GM21737 (cell line): ENCODE results near the gene RGS7.
"Not testable (repeated sequence)": the region's sequence is repeated elsewhere in the genome, so short reads cannot be mapped to it uniquely, and the experiment has no call there.

Experiments
- ATAC-seq: cut with Tn5 transposase; IDR thresholded peaks from one replicate; pipeline ENCODE4 v1.9.1; 2021; ENCODE audit warnings: mild to moderate bottlenecking, moderate library complexity; ENCODE audit not compliant: unreplicated experiment

Gene RGS7

DNA sequence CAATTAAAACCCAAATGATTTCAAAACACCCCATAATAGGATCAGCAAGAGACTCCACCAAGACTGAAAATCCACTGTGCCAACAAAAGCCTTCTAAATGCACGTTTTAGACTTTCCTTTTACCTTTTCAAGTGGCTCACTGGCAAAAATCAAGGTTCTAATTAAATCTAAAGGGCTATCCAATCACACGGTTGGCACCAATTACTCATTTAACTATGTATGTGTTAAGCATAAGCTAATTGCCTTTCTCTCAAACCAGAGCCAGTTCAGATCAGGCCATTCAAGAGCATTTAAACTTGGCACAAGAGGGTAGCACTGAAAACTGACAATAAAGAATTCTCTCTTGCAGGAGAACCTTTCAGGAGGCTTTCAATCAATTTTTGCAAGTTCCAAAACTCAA is 139.5 kb downstream of the RGS7 start:
- ATAC-seq: no peak

DNA sequence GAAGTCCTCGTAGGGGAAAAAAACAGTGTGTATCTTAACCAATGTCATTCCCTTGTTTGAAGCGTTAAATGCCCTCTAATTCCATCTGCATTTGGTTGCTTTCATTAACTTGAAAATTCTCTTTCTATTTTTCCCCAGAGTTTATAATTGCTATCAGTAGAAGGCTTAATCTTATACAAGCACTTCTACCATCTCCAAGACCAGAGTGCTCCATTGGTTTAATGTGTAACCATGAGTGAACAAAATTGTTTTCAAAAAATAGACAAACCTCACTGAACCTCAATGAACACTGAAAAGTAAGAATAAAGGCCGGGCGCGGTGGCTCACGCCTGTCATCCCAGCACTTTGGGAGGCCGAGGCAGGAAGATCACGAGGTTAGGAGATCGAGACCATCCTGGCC is 141.3 kb downstream of the RGS7 start:
- no peak for ATAC-seq

DNA sequence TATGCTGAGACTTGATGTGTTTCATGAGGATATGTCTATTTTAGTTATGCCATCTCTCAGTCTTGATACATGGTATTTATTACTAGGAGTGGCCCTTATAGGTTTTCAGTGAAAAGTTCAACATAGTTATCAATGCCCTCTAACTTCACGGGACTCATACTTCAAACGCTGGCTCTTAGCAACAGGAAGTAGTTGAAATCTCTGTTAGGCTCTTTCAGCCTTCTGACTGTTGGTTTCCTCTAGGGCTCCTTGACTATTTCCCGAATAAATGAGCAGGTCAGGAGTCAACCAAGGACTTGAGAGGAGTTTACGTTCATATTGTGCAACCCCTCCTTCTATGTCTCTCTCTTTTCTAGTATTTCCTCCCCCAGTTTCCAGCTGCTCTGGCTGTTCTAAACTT is 141.8 kb downstream of the RGS7 start:
- ATAC-seq: no peak

GRCh38 chr1:241213139-241213538 is 143.9 kb downstream of the RGS7 start:
- ATAC-seq: no peak

DNA sequence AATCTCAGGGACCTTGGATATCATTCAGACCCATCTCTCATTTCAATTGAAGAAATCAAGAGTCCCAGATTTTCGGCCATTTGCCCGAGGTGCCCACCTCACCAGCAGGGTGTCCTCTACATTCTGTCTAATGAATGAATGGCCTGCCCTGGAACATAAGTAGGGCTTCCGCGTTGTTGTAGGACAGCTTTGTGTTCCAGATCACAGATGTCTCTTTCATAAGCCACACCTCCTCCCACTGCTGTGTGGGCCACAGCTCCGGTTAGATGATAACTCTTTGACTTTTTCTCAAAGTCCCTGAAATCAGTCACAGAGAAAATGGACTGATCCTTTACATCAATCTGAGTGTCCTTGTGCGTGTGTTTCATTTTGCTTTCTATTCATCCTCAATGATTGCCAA is 144.4 kb downstream of the RGS7 start:
- ATAC-seq: no peak

DNA sequence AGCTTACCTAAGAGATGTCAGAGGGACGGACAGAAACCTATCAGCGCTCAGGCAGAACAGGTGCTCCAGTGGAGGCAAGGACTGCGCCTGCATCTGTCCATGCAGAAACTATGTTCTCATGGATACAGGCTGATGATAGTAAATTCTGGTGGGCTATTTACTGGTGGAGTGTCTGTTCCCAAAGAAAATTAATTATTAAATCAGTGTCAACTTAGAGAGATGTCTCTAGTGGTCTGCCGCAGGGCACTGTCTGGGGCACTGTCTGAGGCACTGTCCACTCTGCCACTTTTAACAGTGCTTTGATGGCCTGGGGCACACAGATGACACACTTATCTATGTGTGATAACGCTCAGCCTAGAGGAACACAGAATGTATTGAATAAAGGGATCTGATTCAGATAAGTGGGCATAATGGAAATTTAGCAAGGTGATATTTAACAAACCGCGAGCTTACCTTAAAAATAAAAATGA is 148.1 kb downstream of the RGS7 start:
- no peak for ATAC-seq

- no peak for ATAC-seq
Observed at GRCh38 chr1:241203817-241204216, 153.2 kb downstream of the RGS7 start.

GRCh38 chr1:241202401-241202800 is 154.6 kb downstream of the RGS7 start:
- no peak for ATAC-seq

GRCh38 chr1:241186716-241187115 is 170.3 kb downstream of the RGS7 start:
- no peak for ATAC-seq

GRCh38 chr1:241181971-241182370 is 175.0 kb downstream of the RGS7 start:
- ATAC-seq: no peak

DNA sequence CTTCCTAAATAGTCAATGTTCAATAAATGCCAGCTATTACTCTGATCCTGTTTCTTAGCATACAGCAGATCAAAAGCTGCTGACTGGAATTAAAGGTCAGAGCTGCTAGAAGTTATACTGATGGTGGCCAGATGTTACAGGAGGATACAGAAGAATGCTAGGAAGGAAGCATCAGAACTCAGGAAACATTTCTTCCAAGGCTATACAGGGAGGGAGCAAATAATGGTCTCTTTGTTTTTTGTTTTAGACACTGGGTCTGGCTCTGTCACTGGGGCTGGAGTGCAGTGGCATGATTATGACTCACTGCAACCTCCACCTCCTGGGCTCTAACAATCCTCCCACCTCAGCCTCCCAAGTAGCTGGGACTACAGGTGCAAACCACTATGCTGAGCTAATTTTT is 175.5 kb downstream of the RGS7 start:
- no peak for ATAC-seq

- ATAC-seq: no peak
Observed at GRCh38 chr1:241180569-241180968, 176.4 kb downstream of the RGS7 start.

DNA sequence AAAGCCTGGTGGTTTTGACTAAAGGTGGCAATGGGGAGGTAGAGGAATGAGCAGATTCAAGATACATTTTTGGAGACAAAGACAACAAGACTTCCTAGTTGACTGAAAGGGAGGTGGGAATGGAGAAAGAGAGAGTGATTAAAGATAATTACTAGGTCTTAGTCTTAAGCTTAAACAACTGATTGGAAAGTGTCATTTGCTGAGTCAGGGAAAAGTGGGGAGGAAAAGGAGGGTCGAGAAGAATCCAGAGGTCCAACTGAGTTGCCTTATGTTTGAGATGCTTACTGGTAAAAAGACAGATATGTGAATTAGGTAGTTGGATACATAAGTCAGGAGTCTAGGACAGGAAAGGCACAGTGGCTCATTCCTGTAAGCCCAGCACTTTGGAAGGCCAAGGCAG is 179.3 kb downstream of the RGS7 start:
- ATAC-seq: no peak

- no peak for ATAC-seq
Observed at GRCh38 chr1:241172486-241172885, 184.5 kb downstream of the RGS7 start.

DNA sequence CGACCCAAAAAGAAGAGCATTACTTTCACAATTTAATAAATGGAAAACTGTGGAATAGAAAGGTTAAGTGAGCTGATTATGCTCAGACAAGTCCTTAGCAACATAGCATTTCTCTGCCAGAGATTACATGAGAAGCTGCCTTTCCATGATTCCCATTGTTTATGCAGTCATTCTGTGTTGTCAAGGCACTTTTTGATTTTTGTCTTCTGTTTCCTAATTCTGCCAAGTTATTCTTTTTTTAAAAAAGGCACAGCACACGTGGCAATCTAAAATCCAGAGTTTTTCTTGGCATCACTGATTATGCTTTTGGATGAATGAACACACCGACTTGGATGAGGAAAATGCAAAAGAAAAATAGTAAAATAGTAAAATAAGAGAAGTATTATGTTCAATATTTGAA is 185.0 kb downstream of the RGS7 start:
- ATAC-seq: no peak

DNA sequence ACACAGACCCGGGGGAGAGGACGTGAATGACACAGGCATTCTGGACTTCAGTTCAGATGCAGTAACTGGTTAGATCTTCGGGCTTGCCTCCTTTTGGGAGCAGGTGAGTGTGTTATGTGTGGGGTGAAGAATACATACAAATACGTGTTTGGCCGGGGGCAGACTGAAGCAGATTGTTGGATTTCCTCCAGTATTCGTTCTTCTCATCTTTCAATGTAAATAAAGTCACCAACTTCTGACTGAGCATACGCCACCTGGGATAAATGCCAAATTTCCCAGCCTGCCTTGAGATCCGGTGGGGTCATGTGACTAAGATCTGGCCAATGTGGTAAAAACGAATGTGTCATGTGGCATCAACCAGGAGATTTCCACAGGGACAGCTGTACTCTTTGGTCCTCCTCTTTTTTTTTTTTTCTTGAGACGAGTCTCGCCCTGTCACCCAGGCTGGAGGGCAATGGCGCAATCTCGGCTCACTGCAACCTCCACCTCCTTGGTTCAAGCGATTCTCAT is 189.8 kb downstream of the RGS7 start:
- no peak for ATAC-seq

- ATAC-seq: no peak
Observed at GRCh38 chr1:241166625-241167024, 190.4 kb downstream of the RGS7 start.

- ATAC-seq: not testable (repeated sequence)
Observed at GRCh38 chr1:241165256-241165655, 191.7 kb downstream of the RGS7 start.

- no peak for ATAC-seq
Observed at GRCh38 chr1:241163363-241163762, 193.6 kb downstream of the RGS7 start.

DNA sequence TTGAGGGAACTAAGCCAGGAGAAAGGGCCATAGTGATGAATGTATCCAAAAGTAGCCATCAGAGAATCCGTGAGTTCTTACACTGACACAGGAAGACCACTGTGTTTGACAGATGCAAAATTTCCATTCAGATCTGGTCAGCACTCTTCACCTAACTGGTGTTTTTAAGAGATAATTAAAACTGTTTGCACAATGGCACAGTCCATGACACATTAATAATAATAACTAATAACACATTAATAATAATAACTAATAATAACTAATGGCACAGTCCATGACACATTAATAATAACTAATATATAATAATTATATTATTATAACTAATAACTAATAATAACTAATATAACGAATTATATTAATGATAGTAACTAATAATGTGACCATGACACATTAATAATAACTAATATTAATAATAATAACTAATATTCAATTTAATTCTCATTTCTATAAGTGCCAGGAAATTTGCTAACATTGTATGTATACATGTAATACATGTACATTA is 195.8 kb downstream of the RGS7 start:
- ATAC-seq: no peak

- no peak for ATAC-seq
Observed at GRCh38 chr1:241157435-241157834, 199.6 kb downstream of the RGS7 start.

DNA sequence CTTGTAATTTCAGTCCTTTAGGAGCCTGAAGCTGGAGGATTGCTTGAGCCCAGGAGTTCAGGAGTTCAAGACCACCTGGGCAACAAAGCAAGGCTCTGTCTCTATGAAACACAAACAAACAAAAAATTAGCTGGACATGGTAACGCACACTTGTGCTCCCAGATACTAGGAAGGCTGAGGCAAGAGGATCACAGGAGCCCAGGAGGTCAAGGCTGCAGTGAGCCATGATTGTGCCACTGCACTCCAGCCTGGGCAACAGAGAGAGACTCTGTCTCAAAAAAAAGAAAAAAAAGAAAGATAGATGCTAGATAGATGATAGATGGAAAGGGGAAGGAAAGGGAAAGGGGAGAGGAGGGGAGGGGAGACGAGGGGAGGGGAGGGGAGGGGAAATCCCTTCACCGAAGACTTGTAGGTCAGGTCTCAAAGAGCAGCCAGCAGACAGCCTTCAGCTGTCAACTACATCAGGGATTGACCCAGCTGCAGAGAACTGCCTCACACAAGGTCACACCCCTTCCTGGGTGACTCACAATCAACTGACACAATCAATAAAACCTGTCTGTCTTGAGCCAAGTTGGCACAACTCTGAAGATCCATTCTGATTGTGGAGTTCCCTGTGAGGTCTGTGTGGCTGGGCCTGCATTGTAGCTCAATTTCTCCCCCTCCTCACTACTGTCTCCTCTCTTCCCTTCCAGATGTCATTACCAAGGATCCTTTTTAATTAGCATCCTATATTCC is 200.6 kb downstream of the RGS7 start:
- ATAC-seq: no peak

DNA sequence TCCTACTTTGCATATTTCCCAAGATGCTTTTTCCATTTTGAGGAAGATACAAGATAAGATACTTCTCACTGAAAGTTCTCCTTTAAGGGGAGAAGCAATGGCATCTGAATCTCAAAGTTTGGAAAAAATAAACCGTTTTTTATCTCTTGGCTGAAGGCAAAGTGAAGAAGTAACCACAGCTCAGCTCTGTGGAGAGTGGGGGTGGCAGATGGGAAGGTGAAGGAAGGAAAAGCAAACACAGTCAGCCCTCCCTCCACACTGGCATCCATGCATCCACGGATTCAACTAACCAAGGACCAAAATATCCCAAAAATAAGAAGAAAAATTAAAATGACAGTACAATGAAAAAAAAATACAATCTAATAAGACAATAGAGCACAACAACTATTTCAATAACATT is 211.1 kb downstream of the RGS7 start:
- no peak for ATAC-seq
